B cell (primary cell): ENCODE data around the gene RNGTT. TPM values are rescaled to one million over a fixed set of nuclear protein-coding genes. Genes with fewer than 3 reads are reported as not detected.
"Not testable (repeated sequence)": the region's sequence is repeated elsewhere in the genome, so short reads cannot be mapped to it uniquely, and the experiment has no call there.

Experiments used
- ATAC-seq: fragments of 200-7000 bp; cut with Tn5 transposase; one replicate; pipeline ENCODE4 v1.10.0; 2021; ENCODE audit warnings: low read depth, mild to moderate bottlenecking, moderate number of reproducible peaks, moderate library complexity
- CTCF ChIA-PET: fragments of 350-600 bp; sonication (Branson Sonifier 250); formaldehyde crosslinking; loops from one replicate; lab custom pipeline; 2021; ENCODE audit warnings: antibody characterized with exemption, inconsistent platforms; lab: Charles Lee
- POLR2A ChIA-PET: fragments of 350-600 bp; sonication (Branson Sonifier 250); formaldehyde crosslinking; loops from one replicate; lab custom pipeline; 2021; ENCODE audit warnings: antibody characterized with exemption; lab: Charles Lee
- DNase-seq: peaks from one replicate; pipeline ENCODE4 v3.0.0; 2013
- H2AFZ ChIP-seq: 2 replicates; pipeline ENCODE4 v1.6.1; 2012; ENCODE audit warnings: mild to moderate bottlenecking, low read depth, low read length; ENCODE audit not compliant: insufficient read depth, poor library complexity, severe bottlenecking
- H3K27ac ChIP-seq, 2 donors: 1 replicate in 1 of 2; 2 replicates in 1 of 2; pipeline ENCODE4 v1.5.1; 2012 to 2013; ENCODE audit warnings: low read length in 2 of 2, mild to moderate bottlenecking in 2 of 2, moderate library complexity in 1 of 2
- H3K27me3 ChIP-seq, 4 experiments: fragments of 200-600 bp in 1 of 4; sonication (generic) in 1 of 4; replicated peaks in 1 of 4; 1 replicate in 2 of 4; 2 replicates in 2 of 4; pipeline versions ENCODE4 v1.6.1 to v1.7.0; 2013 to 2016; ENCODE audit warnings: low read length in 3 of 4, mild to moderate bottlenecking in 2 of 4, mixed read lengths in 1 of 4, moderate library complexity in 1 of 4; ENCODE audit not compliant: insufficient read depth in 4 of 4, control insufficient read depth in 3 of 4; ENCODE audit errors: control extremely low read depth in 1 of 4
- H3K36me3 ChIP-seq, 2 experiments: replicated peaks in 1 of 2; 1 replicate in 1 of 2; 2 replicates in 1 of 2; pipeline versions ENCODE4 v1.6.1 to v1.7.1; 2013; ENCODE audit warnings: low read length in 1 of 2; ENCODE audit not compliant: insufficient read depth in 2 of 2, control insufficient read depth in 1 of 2; ENCODE audit errors: control extremely low read depth in 1 of 2, extremely low read depth in 1 of 2
- H3K4me1 ChIP-seq, 2 donors: fragments of 200-600 bp in 1 of 2; sonication (generic) in 1 of 2; 1 replicate in 1 of 2; 2 replicates in 1 of 2; pipeline versions ENCODE4 v1.5.1 to v1.6.1; 2013 to 2017; ENCODE audit warnings: low read length in 2 of 2; ENCODE audit not compliant: control insufficient read depth in 2 of 2, insufficient read depth in 2 of 2
- H3K4me2 ChIP-seq: replicated peaks from 2 replicates; pipeline ENCODE3; 2012; ENCODE audit warnings: mild to moderate bottlenecking, low read depth, low read length; ENCODE audit not compliant: poor library complexity, severe bottlenecking
- H3K4me3 ChIP-seq, 5 experiments: fragments of 200-600 bp in 1 of 5; sonication (generic) in 1 of 5; 1 replicate in 3 of 5; 2 replicates in 2 of 5; pipeline versions ENCODE4 v1.5.1 to v1.7.0; 2011 to 2016; ENCODE audit warnings: low read length in 4 of 5, mild to moderate bottlenecking in 4 of 5, low read depth in 2 of 5, control low read depth in 1 of 5, moderate library complexity in 1 of 5; ENCODE audit not compliant: insufficient read depth in 1 of 5; ENCODE audit errors: control extremely low read depth in 1 of 5, extremely low read depth in 1 of 5
- H3K79me2 ChIP-seq: fragments of 200-600 bp; sonication (generic); one replicate; pipeline ENCODE4 v1.6.0; 2016; ENCODE audit warnings: low read length; ENCODE audit not compliant: control insufficient read depth, insufficient read depth
- H3K9ac ChIP-seq: fragments of 200-600 bp; sonication (generic); 2 replicates; pipeline ENCODE4 v1.6.1; 2017; ENCODE audit warnings: mild to moderate bottlenecking, low read length, moderate library complexity
- H3K9me3 ChIP-seq, 3 donors: one replicate each; pipeline versions ENCODE4 v1.6.1 to v1.7.1; 2013; ENCODE audit warnings: low read length in 2 of 3; ENCODE audit not compliant: control insufficient read depth in 2 of 3, insufficient read depth in 1 of 3; ENCODE audit errors: control extremely low read depth in 1 of 3
- H4K20me1 ChIP-seq: 2 replicates; pipeline ENCODE4 v1.6.0; 2012; ENCODE audit warnings: mild to moderate bottlenecking, low read length; ENCODE audit not compliant: insufficient read depth, control insufficient read depth, poor library complexity, severe bottlenecking
- H3K27ac Mint-ChIP-seq: one replicate; pipeline ENCODE4 v1.8.0; 2021; ENCODE audit warnings: mixed read lengths
- H3K27me3 Mint-ChIP-seq: one replicate; pipeline ENCODE4 v1.8.0; 2021; ENCODE audit warnings: mixed read lengths
- H3K4me1 Mint-ChIP-seq: one replicate; pipeline ENCODE4 v1.8.0; 2021; ENCODE audit warnings: mixed read lengths
- H3K4me3 Mint-ChIP-seq: one replicate; pipeline ENCODE4 v1.8.0; 2021; ENCODE audit warnings: mixed read lengths
- H3K9me3 Mint-ChIP-seq: one replicate; pipeline ENCODE4 v1.8.0; 2022; ENCODE audit warnings: mixed read lengths; ENCODE audit not compliant: insufficient read depth
- CTCF ChIP-seq: fragments of 200-600 bp; IDR thresholded peaks from one replicate; pipeline ENCODE4 v1.8.0; 2022; ENCODE audit warnings: antibody characterized with exemption, mild to moderate bottlenecking
- EZH2 ChIP-seq: IDR thresholded peaks from 2 replicates; pipeline ENCODE4 v1.6.1; 2012; ENCODE audit warnings: borderline replicate concordance, low read depth, mild to moderate bottlenecking, moderate library complexity, low read length; ENCODE audit not compliant: insufficient read depth, poor library complexity, severe bottlenecking
- WGBS: methylation state at CpG from one replicate; pipeline ENCODE4 v1.1.5; 2013; ENCODE audit warnings: missing lambda C conversion rate; ENCODE audit not compliant: insufficient coverage; 5-methylcytosine and 5-hydroxymethylcytosine counted together
- intact Hi-C: fragments of 100-400 bp; cut with micrococcal nuclease; formaldehyde crosslinking; loops from one replicate; pipeline ENCODE4 v1.10.0; 2022
- polyA plus RNA-seq: library from polyadenylated mRNA; depleted of rRNA; stranded (reverse); fragments of >200 nt; gene quantifications from 2 replicates; pipeline ENCODE4 v1.2.3, GENCODE V29; 2012
- total RNA-seq, 2 donors: library from RNA; stranded (reverse); fragments of 120-200 nt in 1 of 2; gene quantifications; 1 replicate in 1 of 2; 2 replicates in 1 of 2; pipeline versions ENCODE4 v1.2.3 to v1.2.4, GENCODE V29; 2013 to 2022

RNGTT gene
- total and polyA plus RNA-seq, 2 donors (not counting 1 experiment from before 2014, with no cell fraction given) = 10.8 to 29.1 TPM

GRCh38 chr6:88972504-88973423 lies 9.3 kb upstream of the RNGTT start:
- Histone ChIP-seq H3K79me2 (no peaks in the 10 kb centered on the region), H3K4me3 (no peak overlapping the region), H2AFZ (no peak overlapping the region), H3K27ac (no peak overlapping the region), H3K4me2 (no peak overlapping the region), H3K27me3 (no peaks in the 10 kb centered on the region), H3K4me1 (no peaks in the 10 kb centered on the region), H3K9ac (no peak overlapping the region), H3K9me3 (peaks cover 2 to 6% (median 3%) of the 10 kb centered on the region in 3 donors), H4K20me1 (no peaks in the 10 kb centered on the region), H3K36me3 (no peaks in the 10 kb centered on the region)
- peaks cover 3% of the 10 kb centered on the region for H3K27me3 Mint-ChIP-seq
- ATAC-seq (no peak), DNase-seq (no peak)
- intact Hi-C loops = no loop called here
- H3K4me1 Mint-ChIP-seq = no peaks in the 10 kb centered on the region
- H3K27ac Mint-ChIP-seq = no peak overlapping the region
- ChIA-PET CTCF (interaction anchor here (1.3 kb wide), 1 partner anchor 399 kb away, joined by 4 read pairs; no protein-coding TSS in a partner anchor), POLR2A (no interaction called here)
- no peak overlapping the region for H3K4me3 Mint-ChIP-seq
- 80% methylated on average over 4 of the region's 6 CpGs for WGBS
- no peaks in the 10 kb centered on the region for H3K9me3 Mint-ChIP-seq
- no peak for TF ChIP-seq EZH2
- no peak for TF ChIP-seq CTCF

GRCh38 chr6:88970301-88970700 lies 6.9 kb upstream of the RNGTT start:
- CTCF ChIA-PET = no interaction called here
- H3K9me3 Mint-ChIP-seq = peaks cover 4% of the 10 kb centered on the region
- Histone ChIP-seq H3K4me3 (no peak overlapping the region), H3K4me1 (no peaks in the 10 kb centered on the region), H3K27ac (no peak overlapping the region), H3K79me2 (no peaks in the 10 kb centered on the region), H3K9ac (no peak overlapping the region), H2AFZ (no peak overlapping the region), H3K36me3 (no peaks in the 10 kb centered on the region), H3K9me3 (peaks cover 2 to 23% (median 3%) of the 10 kb centered on the region in 3 donors), H3K27me3 (no peaks in the 10 kb centered on the region), H4K20me1 (no peaks in the 10 kb centered on the region), H3K4me2 (no peak overlapping the region)
- WGBS = 100% methylated on average over 2 of the region's 2 CpGs
- intact Hi-C loops = no loop called here
- no peak overlapping the region for H3K27ac Mint-ChIP-seq
- peaks cover 3% of the 10 kb centered on the region for H3K27me3 Mint-ChIP-seq
- ATAC-seq = no peak
- no peak for DNase-seq
- no peaks in the 10 kb centered on the region for H3K4me1 Mint-ChIP-seq
- no peak for TF ChIP-seq CTCF
- TF ChIP-seq EZH2 = no peak
- POLR2A ChIA-PET = no interaction called here
- H3K4me3 Mint-ChIP-seq = no peak overlapping the region

GRCh38 chr6:88969255-88969654 lies 5.8 kb upstream of the RNGTT start:
- POLR2A ChIA-PET, H3K9me3 Mint-ChIP-seq, H4K20me1 ChIP-seq, H3K27ac ChIP-seq, H3K9ac ChIP-seq, H2AFZ ChIP-seq, H3K79me2 ChIP-seq, H3K27ac Mint-ChIP-seq, H3K4me1 ChIP-seq, ATAC-seq, H3K4me1 Mint-ChIP-seq, H3K4me3 Mint-ChIP-seq, H3K4me3 ChIP-seq, H3K27me3 ChIP-seq, H3K27me3 Mint-ChIP-seq, H3K36me3 ChIP-seq, DNase-seq, intact Hi-C loops, H3K4me2 ChIP-seq: not testable (repeated sequence)
- CTCF ChIA-PET = interaction anchor here (0.7 kb wide), 1 partner anchor 13 kb away, joined by 4 read pairs; no protein-coding TSS in a partner anchor
- H3K9me3 ChIP-seq = peaks cover 2 to 23% (median 3%) of the 10 kb centered on the region in 3 donors
- 88% methylated on average over 1 of the region's 2 CpGs for WGBS
